ENCODE measurements around the gene NCAPH2.

The NCAPH2 gene

GRCh38 chr22:50522806-50523438 is 14.9 kb downstream of the NCAPH2 start:
- 96% methylated on average over 15 to 21 of the region's 22 CpGs for WGBS, 2 experiments (ENCODE audit: insufficient coverage in 2 of 2)
- no peak overlapping the region for H3K27ac ChIP-seq (ENCODE audit: low read depth, low read length, severe bottlenecking)
- peaks cover 57% of the 10 kb centered on the region for H3K36me3 ChIP-seq (ENCODE audit: control insufficient read depth, insufficient read depth, low read length)
- no peaks in the 10 kb centered on the region for H3K9me3 ChIP-seq (ENCODE audit: control insufficient read depth, low read length)
- H3K4me3 ChIP-seq (ENCODE audit: extremely low read depth, insufficient read depth, low read length, poor library complexity, severe bottlenecking) = no peak overlapping the region
- H3K4me1 ChIP-seq (ENCODE audit: control insufficient read depth, insufficient read depth, low read length, poor library complexity, severe bottlenecking) = peaks cover 8% of the 10 kb centered on the region

DNA sequence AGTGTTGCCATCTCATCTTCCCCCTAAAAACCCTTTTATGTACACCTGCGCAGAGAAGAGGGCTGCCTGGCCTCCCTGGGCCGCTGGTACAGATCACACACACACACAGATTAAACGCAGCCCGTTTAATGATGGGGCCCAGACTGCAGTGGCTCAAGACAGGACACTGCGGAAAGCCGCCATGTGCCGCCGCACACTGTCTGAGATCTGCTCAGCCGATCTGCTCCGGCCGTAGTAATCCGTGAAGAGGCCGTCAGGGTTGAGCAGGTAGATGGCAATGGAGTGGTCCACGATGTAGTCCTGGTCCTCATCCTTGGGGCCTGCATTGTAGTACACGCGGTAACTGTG is 15.4 kb downstream of the NCAPH2 start:
- WGBS, 2 experiments (ENCODE audit: insufficient coverage in 2 of 2) = 96 to 99% methylated on average over 14 to 16 of the region's 16 CpGs
- no peak overlapping the region for H3K4me3 ChIP-seq (ENCODE audit: extremely low read depth, insufficient read depth, low read length, poor library complexity, severe bottlenecking)
- peaks cover 52% of the 10 kb centered on the region for H3K36me3 ChIP-seq (ENCODE audit: control insufficient read depth, insufficient read depth, low read length)
- no peaks in the 10 kb centered on the region for H3K9me3 ChIP-seq (ENCODE audit: control insufficient read depth, low read length)
- H3K4me1 ChIP-seq (ENCODE audit: control insufficient read depth, insufficient read depth, low read length, poor library complexity, severe bottlenecking) = peaks cover 8% of the 10 kb centered on the region
- no peak overlapping the region for H3K27ac ChIP-seq (ENCODE audit: low read depth, low read length, severe bottlenecking)

DNA sequence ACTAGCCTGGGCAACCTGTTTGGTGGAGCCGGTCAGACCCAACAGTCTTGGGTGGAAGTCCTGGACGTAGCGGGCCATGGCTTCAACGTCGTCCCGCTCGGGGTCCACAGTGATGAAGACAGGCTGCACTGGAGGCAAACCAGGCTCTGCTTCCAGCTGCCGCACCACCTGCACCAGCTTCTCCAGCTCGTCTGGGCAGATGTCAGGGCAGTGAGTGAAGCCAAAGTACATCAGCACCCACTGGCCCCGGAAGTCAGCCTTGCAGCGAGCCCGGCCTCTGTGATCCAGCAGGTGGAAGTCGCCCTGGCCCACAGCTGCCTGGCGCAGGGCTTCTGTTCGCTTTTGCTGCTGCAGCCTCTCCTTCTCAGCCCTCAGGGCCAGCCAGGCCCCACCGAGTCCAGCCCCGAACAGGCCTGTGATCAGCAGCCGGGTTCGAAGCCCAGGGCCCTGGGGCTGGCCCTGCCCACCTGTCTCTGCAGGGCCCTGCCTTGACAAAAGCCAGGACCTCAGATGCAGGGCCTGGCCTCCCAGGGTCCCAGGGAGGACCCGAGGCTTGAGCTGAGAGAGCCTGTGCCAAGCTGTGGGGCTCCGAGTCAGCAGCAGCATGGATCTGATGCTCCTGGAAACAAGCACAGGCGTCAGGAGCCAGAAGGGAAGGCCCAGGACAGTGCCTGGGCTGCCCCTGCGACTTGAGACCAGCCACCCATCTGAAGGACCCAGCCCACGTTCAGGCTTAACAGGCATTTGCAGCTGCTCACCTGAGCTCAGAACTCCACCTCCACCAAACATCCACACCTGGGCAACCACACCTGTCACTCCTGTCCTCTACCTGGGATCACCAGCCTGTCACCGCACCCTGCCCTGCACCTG is 16.0 kb downstream of the NCAPH2 start:
- H3K27ac ChIP-seq (ENCODE audit: low read depth, low read length, severe bottlenecking) = no peak overlapping the region
- peak overlapping the region; percentile 70 for H3K4me3 ChIP-seq (ENCODE audit: extremely low read depth, insufficient read depth, low read length, poor library complexity, severe bottlenecking)
- WGBS, 2 experiments (ENCODE audit: insufficient coverage in 2 of 2) = 93% methylated on average over 22 to 25 of the region's 25 CpGs

DNA sequence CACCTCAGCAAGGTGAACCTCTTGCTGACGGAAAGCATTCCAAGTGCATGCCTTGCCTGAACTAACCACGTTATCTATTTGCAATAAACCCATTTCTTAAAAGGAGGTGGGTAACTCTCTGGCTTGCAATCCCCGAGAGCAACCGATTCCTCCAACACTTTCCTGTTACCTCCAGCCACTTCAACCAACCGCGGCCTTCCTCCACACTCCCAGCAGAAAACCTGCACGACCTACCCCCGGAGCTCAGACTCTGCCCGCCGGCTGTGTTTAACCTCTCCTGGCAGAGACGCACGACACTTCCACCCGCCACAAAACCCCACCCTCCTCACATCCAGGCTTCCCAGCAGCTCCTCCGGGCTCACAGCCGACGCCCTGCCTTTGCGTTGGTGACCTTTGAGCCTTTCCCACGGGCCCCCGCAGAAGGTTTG is 16.7 kb downstream of the NCAPH2 start:
- Histone ChIP-seq H3K36me3 (ENCODE audit: control insufficient read depth, insufficient read depth, low read length) (peaks cover 39% of the 10 kb centered on the region), H3K4me1 (ENCODE audit: control insufficient read depth, insufficient read depth, low read length, poor library complexity, severe bottlenecking) (peaks cover 8% of the 10 kb centered on the region), H3K27ac (ENCODE audit: low read depth, low read length, severe bottlenecking) (peak overlapping the region; percentile 84), H3K4me3 (ENCODE audit: extremely low read depth, insufficient read depth, low read length, poor library complexity, severe bottlenecking) (peak overlapping the region; percentile 70), H3K9me3 (ENCODE audit: control insufficient read depth, low read length) (no peaks in the 10 kb centered on the region)
- WGBS, 2 experiments (ENCODE audit: insufficient coverage in 2 of 2) = 33 to 44% methylated on average over 13 to 19 of the region's 19 CpGs

More for the DNA sequence above, 16.0 kb downstream of the NCAPH2 start:
- H3K4me1 ChIP-seq (ENCODE audit: control insufficient read depth, insufficient read depth, low read length, poor library complexity, severe bottlenecking) = peaks cover 8% of the 10 kb centered on the region
- H3K36me3 ChIP-seq (ENCODE audit: control insufficient read depth, insufficient read depth, low read length) = peaks cover 46% of the 10 kb centered on the region
- no peaks in the 10 kb centered on the region for H3K9me3 ChIP-seq (ENCODE audit: control insufficient read depth, low read length)

DNA sequence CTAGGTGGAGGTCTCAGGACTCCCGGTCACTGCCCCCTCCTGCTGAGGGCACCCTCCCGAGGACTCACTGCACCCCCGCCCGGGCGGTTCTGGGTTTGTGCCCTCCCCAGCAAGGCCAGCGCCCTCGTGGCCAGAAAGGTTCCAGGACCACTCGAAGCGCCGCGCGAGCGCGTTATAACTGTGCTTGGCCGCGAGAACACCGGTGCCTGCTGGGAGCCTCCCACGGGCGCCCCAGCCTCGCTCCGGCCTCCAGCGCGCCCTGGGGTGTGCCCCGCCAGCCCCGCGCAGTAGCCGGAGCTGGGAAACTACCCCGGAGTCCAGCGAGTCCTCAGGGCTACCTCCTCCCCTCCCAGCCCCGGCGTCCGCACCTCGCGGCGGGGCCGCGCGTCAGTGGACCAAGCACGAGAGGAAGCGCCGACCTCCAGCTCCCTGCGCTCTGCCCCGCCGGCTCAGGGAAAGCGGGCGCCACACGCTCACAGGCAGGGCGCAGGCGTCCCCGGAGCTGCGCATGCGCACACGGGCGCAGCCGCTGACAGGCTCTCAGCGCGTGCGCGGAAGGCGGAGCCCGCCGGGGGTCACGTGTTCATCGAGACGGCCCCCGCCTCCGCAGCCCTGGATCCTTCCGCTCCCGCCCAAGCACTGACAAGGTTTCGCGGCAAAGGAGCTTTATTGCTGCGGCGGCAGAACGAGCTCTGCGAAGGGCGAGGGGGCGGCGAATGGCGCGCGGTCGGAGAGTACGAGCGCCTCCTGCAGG is 17.3 kb downstream of the NCAPH2 start, which contains the start of gene SCO2:
SCO2 (minus strand) TSS at position 495 of the 754 bp plus-strand sequence. CDS start 1,187 bp downstream, outside the sequence.
- peak within 1 kb of the TSS; percentile 70 for H3K4me3 ChIP-seq (ENCODE audit: extremely low read depth, insufficient read depth, low read length, poor library complexity, severe bottlenecking)
- 0 to 1% methylated on average over 56 to 74 of the region's 84 CpGs for WGBS, 2 experiments (ENCODE audit: insufficient coverage in 2 of 2)
- H3K27ac ChIP-seq (ENCODE audit: low read depth, low read length, severe bottlenecking) = peak within 1 kb of the TSS; percentile 84
- H3K4me1 ChIP-seq (ENCODE audit: control insufficient read depth, insufficient read depth, low read length, poor library complexity, severe bottlenecking) = peaks cover 8% of the 10 kb centered on the region
- H3K9me3 ChIP-seq (ENCODE audit: control insufficient read depth, low read length) = no peaks in the 10 kb centered on the region
- peaks cover 36% of the 10 kb centered on the region for H3K36me3 ChIP-seq (ENCODE audit: control insufficient read depth, insufficient read depth, low read length)

GRCh38 chr22:50525858-50526107 is 17.8 kb downstream of the NCAPH2 start:
- Histone ChIP-seq H3K36me3 (ENCODE audit: control insufficient read depth, insufficient read depth, low read length) (peaks cover 32% of the 10 kb centered on the region), H3K4me3 (ENCODE audit: extremely low read depth, insufficient read depth, low read length, poor library complexity, severe bottlenecking) (peak overlapping the region; percentile 70), H3K9me3 (ENCODE audit: control insufficient read depth, low read length) (no peaks in the 10 kb centered on the region), H3K4me1 (ENCODE audit: control insufficient read depth, insufficient read depth, low read length, poor library complexity, severe bottlenecking) (peaks cover 8% of the 10 kb centered on the region), H3K27ac (ENCODE audit: low read depth, low read length, severe bottlenecking) (peak overlapping the region; percentile 84)
- 0 to 3% methylated on average over 7 to 33 of the region's 33 CpGs for WGBS, 2 experiments (ENCODE audit: insufficient coverage in 2 of 2)

DNA sequence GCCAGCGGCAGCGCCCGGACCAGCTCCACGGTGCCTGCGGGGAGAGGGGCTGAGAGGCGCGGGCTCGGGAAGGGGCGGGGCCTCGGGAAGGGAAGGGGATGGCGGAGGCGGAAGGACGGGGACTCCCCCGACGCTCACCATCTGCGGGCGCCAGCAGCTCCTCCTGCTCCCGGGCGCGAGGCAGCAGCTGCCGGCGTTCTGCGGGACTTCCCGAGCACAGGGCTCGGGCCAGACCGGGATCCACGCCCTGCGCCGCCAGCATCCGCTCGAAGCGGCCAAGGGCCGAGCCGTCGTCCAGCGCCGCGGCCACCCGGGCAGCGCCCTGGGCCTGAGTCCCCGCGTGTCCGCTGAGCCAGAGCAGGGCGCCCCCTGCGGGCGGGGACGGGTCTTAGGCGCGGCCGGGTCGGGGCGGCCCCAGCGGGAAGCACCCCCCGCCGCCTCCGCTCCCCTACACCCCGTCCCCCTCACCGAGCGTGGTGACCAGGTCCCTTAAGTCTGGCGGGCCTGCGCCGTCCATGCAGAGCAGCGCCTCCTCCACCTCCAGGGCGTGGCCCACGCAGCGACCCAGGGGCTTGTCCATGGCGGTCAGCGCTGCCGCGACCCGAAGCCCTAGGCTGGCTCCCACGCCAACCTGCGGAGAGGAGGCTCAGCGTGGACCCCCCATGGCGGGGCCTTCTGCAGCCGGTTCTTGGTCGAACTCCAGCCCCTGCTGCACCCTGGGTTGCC is 18.2 kb downstream of the NCAPH2 start:
- peak overlapping the region; percentile 84 for H3K27ac ChIP-seq (ENCODE audit: low read depth, low read length, severe bottlenecking)
- WGBS, 2 experiments (ENCODE audit: insufficient coverage in 2 of 2) = 1 to 3% methylated on average over 44 to 74 of the region's 77 CpGs

GRCh38 chr22:50526834-50527801 is 19.1 kb downstream of the NCAPH2 start:
- Histone ChIP-seq H3K36me3 (ENCODE audit: control insufficient read depth, insufficient read depth, low read length) (peaks cover 19% of the 10 kb centered on the region), H3K9me3 (ENCODE audit: control insufficient read depth, low read length) (no peaks in the 10 kb centered on the region), H3K27ac (ENCODE audit: low read depth, low read length, severe bottlenecking) (peak overlapping the region; percentile 84), H3K4me1 (ENCODE audit: control insufficient read depth, insufficient read depth, low read length, poor library complexity, severe bottlenecking) (peaks cover 14% of the 10 kb centered on the region), H3K4me3 (ENCODE audit: extremely low read depth, insufficient read depth, low read length, poor library complexity, severe bottlenecking) (peak overlapping the region; percentile 70)
- 55% methylated on average over 28 to 29 of the region's 29 CpGs for WGBS, 2 experiments (ENCODE audit: insufficient coverage in 2 of 2)

More for the DNA sequence above, 18.2 kb downstream of the NCAPH2 start:
- peak overlapping the region; percentile 70 for H3K4me3 ChIP-seq (ENCODE audit: extremely low read depth, insufficient read depth, low read length, poor library complexity, severe bottlenecking)
- no peaks in the 10 kb centered on the region for H3K9me3 ChIP-seq (ENCODE audit: control insufficient read depth, low read length)
- H3K4me1 ChIP-seq (ENCODE audit: control insufficient read depth, insufficient read depth, low read length, poor library complexity, severe bottlenecking) = peaks cover 12% of the 10 kb centered on the region
- peaks cover 27% of the 10 kb centered on the region for H3K36me3 ChIP-seq (ENCODE audit: control insufficient read depth, insufficient read depth, low read length)

DNA sequence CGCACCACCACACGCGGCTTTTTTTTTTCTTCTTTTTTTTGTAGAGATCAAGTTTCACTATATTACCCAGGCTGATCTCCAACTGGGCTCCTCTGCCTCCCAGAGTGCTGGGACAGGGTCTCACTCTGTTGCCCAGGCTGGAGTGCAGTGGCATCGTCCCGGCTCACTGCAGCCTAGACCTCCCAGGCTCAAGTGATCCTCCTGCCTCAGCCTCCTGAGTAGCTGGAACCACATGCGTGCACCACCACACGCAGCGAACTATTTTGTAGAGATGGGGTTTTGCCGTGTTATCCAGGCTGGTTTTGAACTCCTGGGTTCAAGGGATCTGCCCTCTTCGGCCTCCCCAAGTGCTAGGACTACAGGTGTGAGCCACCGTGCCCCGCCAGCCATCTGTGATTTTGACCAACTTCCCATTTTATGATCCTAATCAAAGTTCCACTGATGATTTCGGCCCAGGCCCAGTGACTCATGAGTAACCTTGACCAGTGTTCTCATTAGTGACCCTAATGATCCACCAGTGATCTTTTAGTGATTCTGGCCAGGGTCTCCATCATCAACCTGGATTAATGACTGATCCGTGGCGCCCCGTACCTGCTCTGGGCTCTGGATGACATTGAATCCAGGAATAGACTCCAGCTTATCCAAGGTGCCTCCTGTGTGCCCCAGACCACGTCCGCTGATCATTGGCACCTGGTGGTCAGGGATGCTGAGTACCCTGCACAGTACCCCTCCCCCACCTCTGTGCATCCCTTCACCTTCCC is 20.1 kb downstream of the NCAPH2 start:
- Histone ChIP-seq H3K9me3 (ENCODE audit: control insufficient read depth, low read length) (no peaks in the 10 kb centered on the region), H3K4me3 (ENCODE audit: extremely low read depth, insufficient read depth, low read length, poor library complexity, severe bottlenecking) (no peak overlapping the region), H3K4me1 (ENCODE audit: control insufficient read depth, insufficient read depth, low read length, poor library complexity, severe bottlenecking) (peaks cover 14% of the 10 kb centered on the region), H3K36me3 (ENCODE audit: control insufficient read depth, insufficient read depth, low read length) (peaks cover 9% of the 10 kb centered on the region), H3K27ac (ENCODE audit: low read depth, low read length, severe bottlenecking) (no peak overlapping the region)
- 92 to 93% methylated on average over 15 to 18 of the region's 18 CpGs for WGBS, 2 experiments (ENCODE audit: insufficient coverage in 2 of 2)

Measured in mesodermal cell (in vitro differentiated cells).